HCT116 (cell line): ENCODE measurements around the gene FAM118A. TPM values are rescaled to one million over a fixed set of nuclear protein-coding genes. Genes with fewer than 3 reads are reported as not detected.

Experiments
- ATAC-seq: fragments of 200-7000 bp; cut with Tn5 transposase; 2 replicates; pipeline ENCODE4 v1.9.1; 2020; ENCODE audit warnings: mild to moderate bottlenecking, moderate library complexity
- BruUV-seq: library from RNA; stranded (reverse); fragments of 400-500 nt; replicated peaks from 2 replicates; lab custom pipeline; 2021; lab: Mats Ljungman, UMichigan
- CTCF ChIA-PET: fragments of 300-600 bp; sonication (Branson Sonifier 250); formaldehyde crosslinking; loops from one replicate; lab custom pipeline; 2021; ENCODE audit warnings: antibody characterized with exemption; lab: Charles Lee
- POLR2A ChIA-PET: fragments of 300-600, 350-600 bp; sonication (Branson Sonifier 250); formaldehyde crosslinking; loops from one replicate; lab custom pipeline; 2021; ENCODE audit warnings: antibody characterized with exemption; lab: Charles Lee
- RAD21 ChIA-PET, 2 experiments: fragments of 300-600 bp; sonication (Branson Sonifier 250); formaldehyde crosslinking; loops; one replicate each; lab custom pipeline; 2023; ENCODE audit warnings: low total read pairs in 2 of 2; ENCODE audit not compliant: uncharacterized antibody in 2 of 2, unreplicated experiment in 2 of 2, low non-redundant PET in 1 of 2; lab: Charles Lee
- DNase-seq: peaks from one replicate; pipeline ENCODE4 v3.0.0-alpha.2; 2010; ENCODE audit warnings: low read depth, low spot score
- H2AFZ ChIP-seq: fragments of 200-600 bp; shearing (Covaris generic), sonication (generic); 2 replicates; pipeline ENCODE4 v1.6.1; 2017; ENCODE audit warnings: low read depth, mixed run types, mixed read lengths, antibody characterized with exemption, low read length; ENCODE audit not compliant: poor library complexity, severe bottlenecking
- H3K27ac ChIP-seq: 2 replicates; pipeline ENCODE4 v1.5.1; 2012; ENCODE audit warnings: low read depth, low read length
- H3K27me3 ChIP-seq: fragments of 200-600 bp; sonication (generic); 2 replicates; pipeline ENCODE4 v1.6.1; 2016; ENCODE audit warnings: mixed run types, low read length, mixed read lengths; ENCODE audit not compliant: insufficient read depth
- H3K36me3 ChIP-seq, 2 experiments: fragments of 200-500 bp in 1 of 2; fragments of 200-600 bp in 1 of 2; sonication (Bioruptor generic) in 1 of 2; sonication (generic) in 1 of 2; 2 replicates each; pipeline versions ENCODE4 v1.5.1 to v1.6.1; 2014 to 2016; ENCODE audit warnings: low read length in 2 of 2, inconsistent platforms in 1 of 2, mixed read lengths in 1 of 2, mixed run types in 1 of 2; ENCODE audit not compliant: insufficient read depth in 2 of 2, control insufficient read depth in 1 of 2
- H3K4me1 ChIP-seq, 2 experiments: fragments of 200-600 bp in 1 of 2; sonication (generic) in 1 of 2; 2 replicates each; pipeline versions ENCODE4 v1.5.1 to v1.6.1; 2012 to 2017; ENCODE audit warnings: low read length in 2 of 2, inconsistent platforms in 1 of 2, mild to moderate bottlenecking in 1 of 2, mixed read lengths in 1 of 2, mixed run types in 1 of 2, moderate library complexity in 1 of 2; ENCODE audit not compliant: insufficient read depth in 2 of 2, control insufficient read depth in 1 of 2
- H3K4me2 ChIP-seq: fragments of 200-600 bp; sonication (generic); 2 replicates; pipeline ENCODE4 v1.6.1; 2017; ENCODE audit warnings: mixed run types, low read length, mixed read lengths
- H3K4me3 ChIP-seq, 2 experiments: fragments of 200-600 bp in 1 of 2; sonication (generic) in 1 of 2; replicated peaks in 1 of 2; 2 replicates each; pipeline ENCODE4 v1.5.1; 2011 to 2016; ENCODE audit warnings: low read length in 2 of 2, control low read depth in 1 of 2, low read depth in 1 of 2, mild to moderate bottlenecking in 1 of 2, mixed read lengths in 1 of 2, mixed run types in 1 of 2
- H3K79me2 ChIP-seq: fragments of 200-600 bp; sonication (generic); 2 replicates; pipeline ENCODE4 v1.6.1; 2017; ENCODE audit warnings: mild to moderate bottlenecking, mixed run types, low read length, moderate library complexity, mixed read lengths; ENCODE audit not compliant: insufficient read depth
- H3K9ac ChIP-seq: fragments of 200-600 bp; sonication (generic); 2 replicates; pipeline ENCODE4 v1.6.1; 2016; ENCODE audit warnings: low read length, mixed read lengths
- H3K9me2 ChIP-seq: fragments of 200-600 bp; sonication (generic), shearing (Covaris generic); 2 replicates; pipeline ENCODE4 v1.6.1; 2017; ENCODE audit warnings: mixed run types, mild to moderate bottlenecking, moderate library complexity; ENCODE audit not compliant: insufficient read depth
- H3K9me3 ChIP-seq, 2 experiments: fragments of 200-500 bp in 1 of 2; fragments of 200-600 bp in 1 of 2; sonication (Bioruptor generic) in 1 of 2; sonication (generic) in 1 of 2; 2 replicates each; pipeline ENCODE4 v1.6.1; 2014 to 2017; ENCODE audit warnings: low read length in 2 of 2, mixed read lengths in 2 of 2, inconsistent platforms in 1 of 2, low read depth in 1 of 2, mild to moderate bottlenecking in 1 of 2, mixed run types in 1 of 2, moderate library complexity in 1 of 2; ENCODE audit not compliant: control insufficient read depth in 1 of 2, insufficient read depth in 1 of 2
- H4K20me1 ChIP-seq: fragments of 200-600 bp; sonication (generic), shearing (Covaris generic); 2 replicates; pipeline ENCODE4 v1.6.1; 2017; ENCODE audit warnings: mixed run types, mild to moderate bottlenecking, moderate library complexity; ENCODE audit not compliant: insufficient read depth
- ATF3 ChIP-seq: IDR thresholded peaks from 2 replicates; pipeline ENCODE4 v1.6.1; 2012
- CBX3 ChIP-seq: IDR thresholded peaks from 2 replicates; pipeline ENCODE4 v1.6.1; 2012; ENCODE audit warnings: low read depth
- CEBPB ChIP-seq: IDR thresholded peaks from 2 replicates; pipeline ENCODE4 v1.6.1; 2012; ENCODE audit warnings: low read depth
- CTCF ChIP-seq, 3 experiments: fragments of 200-600 bp in 1 of 3; sonication (generic) in 1 of 3; IDR thresholded peaks in 2 of 3; conservative IDR thresholded peaks in 1 of 3; 2 replicates each; pipeline ENCODE4 v1.5.1; 2012 to 2017; ENCODE audit warnings: low read depth in 2 of 3, low read length in 2 of 3, antibody characterized with exemption in 1 of 3, borderline replicate concordance in 1 of 3, control low read depth in 1 of 3, mild to moderate bottlenecking in 1 of 3, mixed read lengths in 1 of 3, mixed run types in 1 of 3, moderate library complexity in 1 of 3; ENCODE audit not compliant: insufficient read depth in 1 of 3
- EGR1 ChIP-seq: IDR thresholded peaks from 2 replicates; pipeline ENCODE4 v1.6.1; 2012; ENCODE audit warnings: low read depth
- ELF1 ChIP-seq: IDR thresholded peaks from 2 replicates; pipeline ENCODE4 v1.6.1; 2012; ENCODE audit warnings: low read depth, borderline replicate concordance
- EZH2phosphoT487 ChIP-seq: fragments of 200-600 bp; IDR thresholded peaks from 2 replicates; pipeline ENCODE4 v1.6.1; 2018; ENCODE audit warnings: antibody characterized with exemption, borderline replicate concordance
- FOSL1 ChIP-seq: IDR thresholded peaks from 2 replicates; pipeline ENCODE4 v1.6.1; 2012; ENCODE audit warnings: low read depth
- JUND ChIP-seq: IDR thresholded peaks from 2 replicates; pipeline ENCODE4 v1.6.1; 2012
- POLR2A ChIP-seq: IDR thresholded peaks from 2 replicates; pipeline ENCODE4 v1.7.0; 2011; ENCODE audit warnings: borderline replicate concordance; ENCODE audit not compliant: insufficient read depth, insufficient read length; ENCODE audit errors: extremely low read depth
- POLR2AphosphoS5 ChIP-seq: IDR thresholded peaks from 2 replicates; pipeline ENCODE4 v1.6.1; 2011; ENCODE audit warnings: mild to moderate bottlenecking, low read depth, low read length, moderate library complexity
- SP1 ChIP-seq: IDR thresholded peaks from 2 replicates; pipeline ENCODE4 v1.6.1; 2012; ENCODE audit warnings: low read depth
- SRF ChIP-seq: IDR thresholded peaks from 2 replicates; pipeline ENCODE4 v1.6.1; 2012; ENCODE audit warnings: low read depth
- ZBTB33 ChIP-seq: IDR thresholded peaks from 2 replicates; pipeline ENCODE4 v1.6.1; 2011; ENCODE audit warnings: mild to moderate bottlenecking, low read length, moderate library complexity; ENCODE audit not compliant: insufficient replicate concordance; ENCODE audit errors: extremely low read depth
- ZFX ChIP-seq: fragments of 450-650 bp; IDR thresholded peaks from 2 replicates; pipeline ENCODE4 v1.6.1; 2017
- ZNF274 ChIP-seq: fragments of 200-500 bp; sonication (Bioruptor generic); IDR thresholded peaks from 2 replicates; pipeline ENCODE4 v1.6.1; 2014; ENCODE audit warnings: mild to moderate bottlenecking, low read depth, low read length, inconsistent platforms
- intact Hi-C: fragments of 100-400 bp; cut with micrococcal nuclease; formaldehyde crosslinking; loops from 2 replicates; pipeline ENCODE4 v1.10.0; 2022
- total RNA-seq: library from RNA; stranded (reverse); gene quantifications from one replicate; pipeline ENCODE4 v1.2.1, GENCODE V29; 2021; ENCODE audit not compliant: unreplicated experiment
- TF ChIP-seq, protein P1 (sequence below): IDR thresholded peaks from 2 replicates; pipeline ENCODE4 v1.6.1; 2012; ENCODE audit warnings: low read depth

The FAM118A gene
- total RNA-seq, 1 experiment from 2014 or later, result 43.2 TPM

GRCh38 chr22:45318168-45318557 is 8.4 kb downstream of the FAM118A start (continued):
- TF ChIP-seq ATF3 (no peak), EGR1 (no peak), CEBPB (no peak), SRF (no peak), JUND (no peak), ZNF274 (no peak)
- TF ChIP-seq, all 23 proteins: peak for 0

- ChIA-PET CTCF (no interaction called here), RAD21 (no interaction called here), POLR2A (no interaction called here)
- H3K4me3 ChIP-seq, result no peak overlapping the region
- H3K79me2 ChIP-seq, result peaks cover 92% of the 10 kb centered on the region
- no peaks in the 10 kb centered on the region for H3K9me3 ChIP-seq
- no peaks in the 10 kb centered on the region for H3K9me2 ChIP-seq
- intact Hi-C loops, result no loop called here
- no peaks in the 10 kb centered on the region for H3K27me3 ChIP-seq
- H4K20me1 ChIP-seq, result no peaks in the 10 kb centered on the region; the same call in 1 of the 2 replicates
- peaks cover 14 to 17% of the 10 kb centered on the region in 2 experiments; a peak in 3 of 4 replicates for H3K36me3 ChIP-seq
- H2AFZ ChIP-seq, result no peak overlapping the region
- no TSS peak for BruUV-seq
- H3K4me1 ChIP-seq, result peaks cover 4% of the 10 kb centered on the region in 2 experiments; a peak in 2 of 4 replicates
- no peak overlapping the region for H3K4me2 ChIP-seq
- no peak overlapping the region for H3K9ac ChIP-seq
- no peak for DNase-seq
- no peak for ATAC-seq
- no peak overlapping the region for H3K27ac ChIP-seq
- no peak for TF ChIP-seq POLR2AphosphoS5
- TF ChIP-seq CBX3, result no peak
- no peak for TF ChIP-seq CEBPB
- TF ChIP-seq ELF1, result no peak
- TF ChIP-seq SRF, result no peak
- TF ChIP-seq, protein P1, sequence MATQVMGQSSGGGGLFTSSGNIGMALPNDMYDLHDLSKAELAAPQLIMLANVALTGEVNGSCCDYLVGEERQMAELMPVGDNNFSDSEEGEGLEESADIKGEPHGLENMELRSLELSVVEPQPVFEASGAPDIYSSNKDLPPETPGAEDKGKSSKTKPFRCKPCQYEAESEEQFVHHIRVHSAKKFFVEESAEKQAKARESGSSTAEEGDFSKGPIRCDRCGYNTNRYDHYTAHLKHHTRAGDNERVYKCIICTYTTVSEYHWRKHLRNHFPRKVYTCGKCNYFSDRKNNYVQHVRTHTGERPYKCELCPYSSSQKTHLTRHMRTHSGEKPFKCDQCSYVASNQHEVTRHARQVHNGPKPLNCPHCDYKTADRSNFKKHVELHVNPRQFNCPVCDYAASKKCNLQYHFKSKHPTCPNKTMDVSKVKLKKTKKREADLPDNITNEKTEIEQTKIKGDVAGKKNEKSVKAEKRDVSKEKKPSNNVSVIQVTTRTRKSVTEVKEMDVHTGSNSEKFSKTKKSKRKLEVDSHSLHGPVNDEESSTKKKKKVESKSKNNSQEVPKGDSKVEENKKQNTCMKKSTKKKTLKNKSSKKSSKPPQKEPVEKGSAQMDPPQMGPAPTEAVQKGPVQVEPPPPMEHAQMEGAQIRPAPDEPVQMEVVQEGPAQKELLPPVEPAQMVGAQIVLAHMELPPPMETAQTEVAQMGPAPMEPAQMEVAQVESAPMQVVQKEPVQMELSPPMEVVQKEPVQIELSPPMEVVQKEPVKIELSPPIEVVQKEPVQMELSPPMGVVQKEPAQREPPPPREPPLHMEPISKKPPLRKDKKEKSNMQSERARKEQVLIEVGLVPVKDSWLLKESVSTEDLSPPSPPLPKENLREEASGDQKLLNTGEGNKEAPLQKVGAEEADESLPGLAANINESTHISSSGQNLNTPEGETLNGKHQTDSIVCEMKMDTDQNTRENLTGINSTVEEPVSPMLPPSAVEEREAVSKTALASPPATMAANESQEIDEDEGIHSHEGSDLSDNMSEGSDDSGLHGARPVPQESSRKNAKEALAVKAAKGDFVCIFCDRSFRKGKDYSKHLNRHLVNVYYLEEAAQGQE, result no peak
- TF ChIP-seq FOSL1, result no peak
- no peak for TF ChIP-seq POLR2A
- no peak for TF ChIP-seq SP1
- no peak for TF ChIP-seq CTCF (IDR thresholded peaks at IDR 0.05 in 2 of 3, conservative IDR thresholded peaks at IDR 0.05 in 1 of 3; ENCODE audit: borderline replicate concordance in 1 of 3, insufficient read depth in 1 of 3, low read depth in 2 of 3, low read length in 2 of 3)
- TF ChIP-seq ZFX, result no peak
- TF ChIP-seq ZBTB33, result no peak
- no peak for TF ChIP-seq ZNF274
- TF ChIP-seq ATF3, result no peak
- TF ChIP-seq EZH2phosphoT487, result no peak
Observed at GRCh38 chr22:45318558-45319323, 9.0 kb downstream of the FAM118A start.
